Trophoblast cell (in vitro differentiated cells and primary cell): ENCODE measurements around the gene ALG2. TPM values are rescaled to one million over a fixed set of nuclear protein-coding genes. Genes with fewer than 3 reads are reported as not detected.

Source experiments
- DNase-seq, 2 donors: peaks; one replicate each; pipeline ENCODE4 v3.0.0-alpha.2; 2016
- H2AFZ ChIP-seq: 2 replicates; pipeline ENCODE4 v1.6.1; 2013; ENCODE audit warnings: low read length, moderate library complexity, mild to moderate bottlenecking; ENCODE audit not compliant: insufficient read depth, poor library complexity
- H2AK5ac ChIP-seq: 2 replicates; pipeline ENCODE4 v1.6.1; 2013; ENCODE audit warnings: mild to moderate bottlenecking, low read length
- H2BK120ac ChIP-seq: 2 replicates; pipeline ENCODE4 v1.6.1; 2013; ENCODE audit warnings: low read length, mild to moderate bottlenecking, moderate library complexity; ENCODE audit not compliant: insufficient read depth, poor library complexity
- H2BK12ac ChIP-seq: 2 replicates; pipeline ENCODE4 v1.6.1; 2013; ENCODE audit warnings: mild to moderate bottlenecking, low read length, moderate library complexity
- H2BK5ac ChIP-seq: 2 replicates; pipeline ENCODE4 v1.6.1; 2013; ENCODE audit warnings: low read length, low read depth, moderate library complexity, mild to moderate bottlenecking; ENCODE audit not compliant: poor library complexity
- H3K14ac ChIP-seq: 2 replicates; pipeline ENCODE4 v1.6.1; 2013; ENCODE audit warnings: mild to moderate bottlenecking, low read length
- H3K18ac ChIP-seq: 2 replicates; pipeline ENCODE4 v1.6.1; 2013; ENCODE audit warnings: mild to moderate bottlenecking, low read length
- H3K23ac ChIP-seq: 2 replicates; pipeline ENCODE4 v1.6.1; 2013; ENCODE audit warnings: low read length
- H3K27ac ChIP-seq: 2 replicates; pipeline ENCODE4 v1.5.1; 2013; ENCODE audit warnings: low read depth, mild to moderate bottlenecking, inconsistent platforms, low read length, moderate library complexity
- H3K27me3 ChIP-seq: 2 replicates; pipeline ENCODE4 v1.6.1; 2013; ENCODE audit warnings: inconsistent platforms, mild to moderate bottlenecking, low read length, moderate library complexity; ENCODE audit not compliant: insufficient read depth
- H3K36me3 ChIP-seq, 2 experiments: 1 replicate in 1 of 2; 2 replicates in 1 of 2; pipeline ENCODE4 v1.6.1; 2013; ENCODE audit warnings: low read length in 2 of 2, mild to moderate bottlenecking in 2 of 2, moderate library complexity in 1 of 2; ENCODE audit not compliant: insufficient read depth in 2 of 2, control insufficient read depth in 1 of 2
- H3K4ac ChIP-seq: 2 replicates; pipeline ENCODE4 v1.6.1; 2013; ENCODE audit warnings: low read depth, mild to moderate bottlenecking, low read length, moderate library complexity
- H3K4me1 ChIP-seq, 2 experiments: 1 replicate in 1 of 2; 2 replicates in 1 of 2; pipeline ENCODE4 v1.6.1; 2013; ENCODE audit warnings: low read length in 2 of 2, mild to moderate bottlenecking in 2 of 2, moderate library complexity in 1 of 2; ENCODE audit not compliant: insufficient read depth in 2 of 2, control insufficient read depth in 1 of 2
- H3K4me2 ChIP-seq: 2 replicates; pipeline ENCODE4 v1.6.1; 2013; ENCODE audit warnings: inconsistent platforms, mild to moderate bottlenecking, low read length, moderate library complexity
- H3K4me3 ChIP-seq: 2 replicates; pipeline ENCODE4 v1.5.1; 2013; ENCODE audit warnings: mild to moderate bottlenecking, low read depth, low read length, inconsistent platforms
- H3K79me1 ChIP-seq: one replicate; pipeline ENCODE4 v1.6.1; 2013; ENCODE audit warnings: low read length
- H3K79me2 ChIP-seq: 2 replicates; pipeline ENCODE4 v1.6.1; 2013; ENCODE audit warnings: low read length, mild to moderate bottlenecking; ENCODE audit not compliant: control insufficient read depth, insufficient read depth, poor library complexity
- H3K9ac ChIP-seq: 2 replicates; pipeline ENCODE4 v1.6.1; 2013; ENCODE audit warnings: mild to moderate bottlenecking, low read length
- H3K9me3 ChIP-seq: 2 replicates; pipeline ENCODE4 v1.6.1; 2013; ENCODE audit warnings: low read depth, mild to moderate bottlenecking, control low read depth, inconsistent platforms, low read length; ENCODE audit not compliant: insufficient read depth
- H4K12ac ChIP-seq: 2 replicates; pipeline ENCODE4 v1.6.1; 2013; ENCODE audit warnings: low read depth, mild to moderate bottlenecking, low read length, moderate library complexity
- H4K8ac ChIP-seq: 2 replicates; pipeline ENCODE4 v1.6.1; 2013; ENCODE audit warnings: low read depth, mild to moderate bottlenecking, low read length, moderate library complexity
- H4K91ac ChIP-seq: one replicate; pipeline ENCODE4 v1.6.1; 2013; ENCODE audit warnings: low read depth, mild to moderate bottlenecking, low read length, moderate library complexity
- WGBS: extraction: QIAGEN DNeasy Blood & Tissue Kit; methylation state at CpG from one replicate; pipeline ENCODE4 v1.1.7; 2013; ENCODE audit warnings: missing lambda C conversion rate; ENCODE audit not compliant: insufficient read length, insufficient coverage; ENCODE audit errors: extremely low coverage; 5-methylcytosine and 5-hydroxymethylcytosine counted together
- polyA plus RNA-seq: library from polyadenylated mRNA; stranded (reverse); fragments of 200-250 nt; gene quantifications from 2 replicates; pipeline ENCODE4 v1.2.3, GENCODE V29; 2013

The ALG2 gene, protein sequence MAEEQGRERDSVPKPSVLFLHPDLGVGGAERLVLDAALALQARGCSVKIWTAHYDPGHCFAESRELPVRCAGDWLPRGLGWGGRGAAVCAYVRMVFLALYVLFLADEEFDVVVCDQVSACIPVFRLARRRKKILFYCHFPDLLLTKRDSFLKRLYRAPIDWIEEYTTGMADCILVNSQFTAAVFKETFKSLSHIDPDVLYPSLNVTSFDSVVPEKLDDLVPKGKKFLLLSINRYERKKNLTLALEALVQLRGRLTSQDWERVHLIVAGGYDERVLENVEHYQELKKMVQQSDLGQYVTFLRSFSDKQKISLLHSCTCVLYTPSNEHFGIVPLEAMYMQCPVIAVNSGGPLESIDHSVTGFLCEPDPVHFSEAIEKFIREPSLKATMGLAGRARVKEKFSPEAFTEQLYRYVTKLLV
- polyA plus RNA-seq: 69.4 and 72.3 TPM in 2 replicates

DNA sequence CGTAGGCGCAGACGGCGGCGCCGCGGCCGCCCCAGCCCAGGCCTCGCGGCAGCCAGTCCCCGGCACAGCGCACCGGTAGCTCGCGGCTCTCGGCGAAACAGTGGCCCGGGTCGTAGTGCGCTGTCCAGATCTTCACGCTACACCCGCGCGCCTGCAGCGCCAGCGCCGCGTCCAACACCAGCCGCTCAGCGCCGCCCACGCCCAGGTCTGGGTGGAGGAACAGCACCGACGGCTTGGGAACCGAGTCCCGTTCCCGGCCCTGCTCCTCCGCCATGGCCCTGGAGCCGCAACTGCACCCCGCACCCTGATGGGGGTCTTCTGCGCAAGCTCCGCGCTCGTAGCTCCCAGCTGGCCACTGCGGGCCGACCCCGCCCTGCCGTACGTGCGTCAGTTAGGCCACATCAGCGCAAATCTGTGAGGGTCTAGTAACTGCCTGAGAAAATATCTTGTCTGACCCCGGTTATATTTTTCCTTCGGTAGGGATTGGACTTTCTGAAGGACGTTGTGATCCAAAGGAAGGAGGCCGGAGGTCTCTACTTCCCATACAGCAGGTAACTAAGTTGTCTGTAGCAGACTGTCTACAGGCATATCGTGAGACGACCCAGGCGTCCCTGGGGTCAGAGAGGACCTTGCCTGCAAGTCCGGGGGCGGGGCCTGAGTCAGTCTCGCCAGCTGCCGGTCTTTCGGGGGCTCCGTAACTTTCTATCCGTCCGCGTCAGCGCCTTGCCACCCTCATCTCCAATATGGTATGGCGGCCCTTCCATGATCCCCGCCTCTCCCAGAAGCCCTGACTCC lies at the start of gene ALG2, which contains the start of gene SEC61B:
ALG2 (minus strand) TSS at position 322 of the 795 bp plus-strand sequence; CDS start at position 274, 48 bp downstream.
SEC61B (plus strand) TSS at position 662 of the 795 bp plus-strand sequence; CDS start at position 744, 82 bp downstream.
- DNase-seq: peak; percentile 91 to 94
- Histone ChIP-seq H4K8ac (peak within 1 kb of the TSS; percentile 95), H3K4me3 (peak within 1 kb of the TSS; percentile 100), H2BK120ac (peak within 1 kb of the TSS; percentile 27), H2AFZ (peak within 1 kb of the TSS; percentile 85), H3K79me1 (peaks cover 12% of the 10 kb centered on the region), H2AK5ac (peak within 1 kb of the TSS; percentile 31), H3K27ac (peak within 1 kb of the TSS; percentile 81), H3K36me3 (peaks cover 8 to 21% of the 10 kb centered on the region in 2 experiments), H3K4me1 (no peaks in the 10 kb centered on the region), H3K4me2 (peak within 1 kb of the TSS; percentile 92), H4K91ac (peak within 1 kb of the TSS; percentile 83), H3K27me3 (no peaks in the 10 kb centered on the region), H3K14ac (peak within 1 kb of the TSS; percentile 96), H3K9ac (peak within 1 kb of the TSS; percentile 98), H3K18ac (peak within 1 kb of the TSS; percentile 86), H3K23ac (no peak within 1 kb of the TSS), H3K4ac (peak within 1 kb of the TSS; percentile 94), H2BK5ac (peak within 1 kb of the TSS; percentile 86), H3K79me2 (peaks cover 15% of the 10 kb centered on the region), H3K9me3 (no peaks in the 10 kb centered on the region), H2BK12ac (no peak within 1 kb of the TSS), H4K12ac (peak within 1 kb of the TSS; percentile 92)
- WGBS: no CpG with 5 or more reads among the region's 70 CpGs

DNA sequence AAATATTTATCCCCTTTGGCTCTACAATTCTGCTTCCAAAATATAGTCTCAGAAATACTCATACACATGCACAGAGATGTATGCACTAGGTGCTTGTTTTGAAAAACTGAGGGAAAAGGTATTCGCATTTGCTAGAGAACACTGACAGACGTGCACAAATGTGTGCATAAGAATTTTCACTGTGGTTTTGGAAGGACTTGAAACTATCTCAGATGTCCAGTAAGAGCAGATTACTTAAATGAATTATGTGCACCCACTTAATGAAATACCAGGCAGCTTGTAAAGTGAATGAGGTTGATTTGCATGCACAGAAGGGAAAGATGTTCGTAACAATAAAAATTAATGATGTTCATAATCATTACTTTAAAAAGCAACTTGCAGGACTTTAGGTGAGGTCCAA lies 48.7 kb upstream of the ALG2 start:
- WGBS: no CpG with 5 or more reads among the region's 3 CpGs
- Histone ChIP-seq H3K14ac (no peak overlapping the region), H2AFZ (no peak overlapping the region), H2BK120ac (no peak overlapping the region), H3K4me1 (no peaks in the 10 kb centered on the region), H3K27me3 (no peaks in the 10 kb centered on the region), H3K4me2 (no peak overlapping the region), H3K4ac (no peak overlapping the region), H3K79me1 (no peaks in the 10 kb centered on the region), H3K79me2 (no peaks in the 10 kb centered on the region), H3K36me3 (no peaks in the 10 kb centered on the region), H3K9ac (no peak overlapping the region), H3K9me3 (no peaks in the 10 kb centered on the region), H2BK5ac (no peak overlapping the region), H4K8ac (no peak overlapping the region), H4K12ac (no peak overlapping the region), H2BK12ac (no peak overlapping the region), H3K23ac (no peak overlapping the region), H2AK5ac (no peak overlapping the region), H4K91ac (no peak overlapping the region), H3K18ac (no peak overlapping the region), H3K4me3 (no peak overlapping the region), H3K27ac (no peak overlapping the region)
- no peak for DNase-seq

DNA sequence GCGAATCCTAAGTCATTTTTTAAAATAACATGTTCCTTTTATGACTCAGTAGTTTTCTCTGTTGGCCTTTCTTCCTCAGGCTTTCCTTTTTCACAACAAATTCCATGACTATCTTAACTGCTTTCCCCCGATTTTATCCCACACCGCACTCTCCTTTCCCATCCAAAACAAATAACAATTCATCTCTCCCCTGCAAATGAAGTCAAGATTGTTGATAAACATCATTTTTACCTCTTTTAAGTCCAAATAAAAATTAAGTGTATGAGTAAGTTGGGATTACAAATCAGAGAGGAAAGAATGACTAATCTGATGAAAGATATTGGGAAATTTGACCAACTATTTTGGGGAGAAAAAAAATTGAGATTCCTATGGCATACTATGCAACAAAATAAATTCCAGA lies 47.7 kb upstream of the ALG2 start:
- Histone ChIP-seq H3K23ac (no peak overlapping the region), H4K12ac (no peak overlapping the region), H2BK12ac (no peak overlapping the region), H3K27me3 (no peaks in the 10 kb centered on the region), H3K27ac (no peak overlapping the region), H3K4me2 (no peak overlapping the region), H3K9me3 (no peaks in the 10 kb centered on the region), H3K4ac (no peak overlapping the region), H2AK5ac (no peak overlapping the region), H3K9ac (no peak overlapping the region), H3K4me1 (no peaks in the 10 kb centered on the region), H3K36me3 (no peaks in the 10 kb centered on the region), H3K79me1 (no peaks in the 10 kb centered on the region), H4K91ac (no peak overlapping the region), H4K8ac (no peak overlapping the region), H2AFZ (no peak overlapping the region), H3K79me2 (no peaks in the 10 kb centered on the region), H3K4me3 (no peak overlapping the region), H2BK5ac (no peak overlapping the region), H3K14ac (no peak overlapping the region), H2BK120ac (no peak overlapping the region), H3K18ac (no peak overlapping the region)
- WGBS: 100% methylated on average over 2 of the region's 3 CpGs
- DNase-seq: no peak

DNA sequence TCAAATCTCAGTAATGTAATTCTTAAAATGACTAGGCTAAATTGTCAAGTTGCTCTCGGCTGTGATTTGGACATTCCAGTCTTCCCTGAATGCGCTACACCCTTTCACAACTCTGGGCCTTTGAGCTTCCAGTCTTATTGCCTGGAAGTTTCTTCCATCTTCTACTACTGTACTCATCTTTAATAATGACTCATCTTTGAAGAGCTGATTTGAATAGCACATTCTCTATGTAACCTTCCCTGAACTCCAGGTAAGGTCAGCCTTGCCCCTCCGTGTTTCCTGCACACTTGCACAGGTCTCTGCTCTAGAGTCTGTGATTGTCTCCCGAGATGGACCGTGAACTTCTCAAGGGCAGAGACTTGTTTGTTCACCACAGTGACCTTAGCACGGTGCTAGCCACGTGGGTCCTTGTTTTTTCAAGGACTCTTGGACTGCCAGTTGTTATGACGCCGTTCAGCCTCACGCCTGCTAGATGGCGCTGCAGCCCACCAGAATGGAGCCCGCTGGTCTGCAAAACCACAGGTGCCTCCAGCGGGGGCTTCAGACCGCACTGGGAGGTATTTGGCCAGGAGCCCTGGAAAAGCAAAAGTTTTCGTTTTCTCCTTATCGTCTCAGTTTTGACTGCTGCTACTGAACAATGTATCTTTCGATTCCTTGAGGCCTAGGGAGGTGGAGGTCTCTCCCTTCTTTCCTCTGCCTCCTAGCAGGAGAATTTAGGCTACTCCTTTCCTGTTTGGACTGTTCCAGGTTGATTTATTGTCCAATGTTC lies 44.7 kb upstream of the ALG2 start:
- Histone ChIP-seq H3K4me2 (no peak overlapping the region), H4K91ac (no peak overlapping the region), H3K36me3 (no peaks in the 10 kb centered on the region), H3K4me3 (no peak overlapping the region), H3K9me3 (no peaks in the 10 kb centered on the region), H2BK5ac (no peak overlapping the region), H3K27me3 (no peaks in the 10 kb centered on the region), H4K8ac (no peak overlapping the region), H2BK12ac (no peak overlapping the region), H3K79me2 (no peaks in the 10 kb centered on the region), H2BK120ac (no peak overlapping the region), H2AK5ac (no peak overlapping the region), H2AFZ (no peak overlapping the region), H3K9ac (no peak overlapping the region), H3K18ac (no peak overlapping the region), H3K23ac (no peak overlapping the region), H3K4ac (no peak overlapping the region), H3K27ac (no peak overlapping the region), H3K14ac (no peak overlapping the region), H4K12ac (no peak overlapping the region), H3K79me1 (no peaks in the 10 kb centered on the region), H3K4me1 (no peaks in the 10 kb centered on the region)
- DNase-seq: peak; percentile 65 to 83
- no CpG with 5 or more reads among the region's 17 CpGs for WGBS
